Stimulated activated CD8-positive, alpha-beta memory T cell treated with anti-CD3 and anti-CD28 coated beads, Interleukin-2, amount 100 ng/mL, for 48 hours (primary cell): Measurements from ENCODE around the gene LLGL2.
"Not testable (repeated sequence)": the region's sequence is repeated elsewhere in the genome, so short reads cannot be mapped to it uniquely, and the experiment has no call there.

Source experiments
- DNase-seq, 2 donors: peaks; one replicate each; pipeline ENCODE4 v3.0.0-alpha.2; 2020; ENCODE audit warnings: low read depth in 2 of 2

LLGL2 gene

DNA sequence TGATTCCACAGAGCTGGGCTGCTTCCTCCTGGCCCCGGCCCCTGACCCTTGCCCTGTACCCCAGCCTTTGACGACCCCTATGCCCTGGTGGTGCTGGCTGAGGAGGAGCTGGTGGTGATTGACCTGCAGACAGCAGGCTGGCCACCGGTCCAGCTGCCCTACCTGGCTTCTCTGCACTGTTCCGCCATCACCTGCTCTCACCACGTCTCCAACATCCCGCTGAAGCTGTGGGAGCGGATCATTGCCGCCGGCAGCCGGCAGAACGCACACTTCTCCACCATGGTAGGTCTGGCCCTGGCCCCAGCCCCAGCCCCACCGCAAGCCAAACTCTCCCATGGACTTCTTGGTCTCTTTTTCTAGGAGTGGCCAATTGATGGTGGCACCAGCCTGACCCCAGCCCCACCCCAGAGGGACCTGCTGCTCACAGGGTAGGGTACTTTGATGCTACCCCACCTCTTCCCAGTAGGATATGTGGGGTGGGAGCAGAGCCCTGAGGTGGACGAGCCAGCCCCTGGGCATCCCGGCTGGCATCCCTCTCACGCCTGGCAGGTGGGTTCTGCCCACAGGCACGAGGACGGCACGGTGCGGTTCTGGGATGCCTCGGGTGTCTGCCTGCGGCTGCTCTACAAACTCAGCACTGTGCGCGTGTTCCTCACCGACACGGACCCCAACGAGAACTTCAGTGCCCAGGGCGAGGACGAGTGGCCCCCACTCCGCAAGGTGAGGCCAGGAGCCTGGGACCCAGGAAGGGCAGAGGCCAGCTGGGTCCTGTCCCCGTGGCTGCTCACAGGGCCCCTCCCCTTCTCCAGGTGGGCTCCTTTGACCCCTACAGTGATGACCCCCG, 43.1 kb downstream of the LLGL2 start:
- DNase-seq = no peak

DNA sequence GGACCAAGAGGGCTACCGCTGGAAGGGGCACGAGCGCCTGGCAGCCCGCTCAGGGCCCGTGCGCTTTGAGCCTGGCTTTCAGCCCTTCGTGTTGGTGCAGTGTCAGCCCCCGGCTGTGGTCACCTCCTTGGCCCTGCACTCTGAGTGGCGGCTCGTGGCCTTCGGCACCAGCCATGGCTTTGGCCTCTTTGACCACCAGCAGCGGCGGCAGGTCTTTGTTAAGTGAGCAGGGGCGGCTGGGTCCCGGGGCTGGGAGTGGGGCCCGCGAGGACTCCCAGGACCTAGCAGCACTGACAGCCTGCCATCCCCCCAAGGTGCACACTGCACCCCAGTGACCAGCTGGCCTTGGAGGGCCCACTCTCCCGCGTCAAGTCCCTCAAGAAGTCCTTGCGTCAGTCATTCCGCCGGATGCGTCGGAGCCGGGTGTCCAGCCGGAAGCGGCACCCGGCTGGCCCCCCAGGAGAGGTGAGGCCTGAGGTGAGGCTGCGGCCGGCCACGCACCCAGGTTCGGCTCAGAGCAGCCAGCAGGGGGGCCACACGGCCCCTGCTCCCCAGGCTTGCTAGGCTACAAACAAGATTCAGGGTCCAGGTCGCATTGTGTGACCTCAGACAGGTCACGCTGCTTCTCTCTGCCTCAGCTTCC, 44.7 kb downstream of the LLGL2 start:
- DNase-seq = no peak

DNA sequence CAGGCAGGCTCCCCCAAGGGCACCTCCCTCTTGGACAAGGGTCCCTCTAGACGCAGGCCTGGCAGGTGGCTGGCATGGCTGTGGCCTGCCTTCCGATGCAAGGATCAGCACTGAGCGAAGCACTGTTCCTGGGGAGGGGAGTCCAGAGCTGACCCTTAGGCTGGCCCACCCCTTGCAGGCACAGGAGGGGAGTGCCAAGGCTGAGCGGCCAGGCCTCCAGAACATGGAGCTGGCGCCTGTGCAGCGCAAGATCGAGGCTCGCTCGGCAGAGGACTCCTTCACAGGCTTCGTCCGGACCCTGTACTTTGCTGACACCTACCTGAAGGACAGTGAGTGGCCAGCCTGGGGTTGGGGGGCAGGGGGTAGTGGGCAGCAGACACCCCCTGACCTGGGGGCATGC, 45.3 kb downstream of the LLGL2 start:
- no peak for DNase-seq

DNA sequence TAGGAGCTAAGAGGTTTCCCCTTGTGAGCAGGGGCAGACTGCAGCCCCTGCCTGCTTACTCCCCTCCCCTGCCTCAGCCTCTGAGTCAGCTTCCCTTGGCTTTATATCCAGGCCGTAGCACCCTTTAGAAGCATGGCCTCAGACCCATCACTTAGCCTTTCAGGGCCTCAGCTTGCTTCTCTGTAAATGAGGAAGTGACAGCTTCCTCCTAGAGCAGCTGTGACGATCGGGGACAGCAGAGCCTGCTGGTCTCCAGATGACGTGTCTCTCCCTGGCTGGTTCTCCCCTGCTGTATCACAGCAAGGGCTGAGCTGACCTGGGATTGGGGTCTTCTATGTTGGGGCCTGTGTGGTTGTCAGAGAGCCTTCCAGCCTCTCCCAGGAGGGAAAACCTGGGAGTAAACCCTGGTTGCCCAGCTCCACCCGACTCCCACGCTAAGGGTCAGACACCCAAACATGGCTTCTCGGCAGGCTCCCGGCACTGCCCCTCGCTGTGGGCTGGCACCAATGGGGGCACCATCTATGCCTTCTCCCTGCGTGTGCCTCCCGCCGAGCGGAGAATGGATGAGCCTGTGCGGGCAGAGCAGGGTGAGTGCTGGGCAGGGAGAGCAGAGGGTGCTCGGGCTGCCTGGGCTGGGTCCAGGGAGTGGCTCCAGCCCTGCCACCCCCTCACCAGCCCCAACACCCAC, 45.8 kb downstream of the LLGL2 start:
- DNase-seq = no peak

DNA sequence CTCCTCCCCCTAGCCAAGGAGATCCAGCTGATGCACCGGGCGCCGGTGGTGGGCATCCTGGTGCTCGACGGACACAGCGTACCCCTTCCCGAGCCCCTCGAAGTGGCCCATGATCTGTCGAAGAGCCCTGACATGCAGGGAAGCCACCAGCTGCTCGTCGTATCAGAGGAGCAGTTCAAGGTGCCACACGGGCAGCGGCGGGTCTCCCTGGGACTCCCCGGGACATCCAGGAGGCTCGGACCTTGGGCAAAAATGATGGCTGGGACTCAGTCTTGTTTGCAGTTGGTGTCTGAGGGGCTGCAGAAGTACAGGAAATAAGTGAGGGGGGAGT, 46.4 kb downstream of the LLGL2 start:
- no peak for DNase-seq

DNA sequence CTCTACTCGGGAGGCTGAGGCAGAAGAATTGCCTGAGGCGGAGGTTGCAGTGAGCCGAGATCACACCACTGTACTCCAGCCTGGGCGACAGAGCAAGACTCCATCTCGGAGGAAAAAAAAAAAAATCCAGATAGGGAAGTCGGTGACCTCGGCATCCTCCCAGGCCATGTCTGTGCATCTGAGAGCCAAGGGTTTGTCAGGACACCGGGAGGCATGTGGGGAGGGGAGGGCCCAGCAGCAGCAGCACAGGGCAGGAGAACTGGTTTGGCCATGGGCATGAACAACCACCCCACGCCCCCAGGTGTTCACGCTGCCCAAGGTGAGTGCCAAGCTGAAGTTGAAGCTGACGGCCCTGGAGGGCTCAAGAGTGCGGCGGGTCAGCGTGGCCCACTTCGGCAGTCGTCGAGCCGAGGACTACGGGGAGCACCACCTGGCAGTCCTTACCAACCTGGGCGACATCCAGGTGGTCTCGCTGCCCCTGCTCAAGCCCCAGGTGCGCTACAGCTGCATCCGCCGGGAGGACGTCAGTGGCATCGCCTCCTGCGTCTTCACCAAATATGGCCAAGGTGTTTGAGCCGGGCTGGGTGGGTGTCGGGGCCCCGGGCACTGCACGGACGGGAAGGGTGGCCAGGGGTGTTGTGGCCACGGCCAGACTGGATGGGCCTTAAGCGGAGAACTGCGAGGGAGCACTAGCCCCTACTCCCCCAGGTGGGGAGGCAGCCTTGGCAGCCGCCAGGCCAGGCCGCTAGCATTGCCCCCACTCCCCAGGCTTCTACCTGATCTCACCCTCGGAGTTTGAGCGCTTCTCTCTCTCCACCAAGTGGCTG, 47.4 kb downstream of the LLGL2 start:
- DNase-seq = no peak

DNA sequence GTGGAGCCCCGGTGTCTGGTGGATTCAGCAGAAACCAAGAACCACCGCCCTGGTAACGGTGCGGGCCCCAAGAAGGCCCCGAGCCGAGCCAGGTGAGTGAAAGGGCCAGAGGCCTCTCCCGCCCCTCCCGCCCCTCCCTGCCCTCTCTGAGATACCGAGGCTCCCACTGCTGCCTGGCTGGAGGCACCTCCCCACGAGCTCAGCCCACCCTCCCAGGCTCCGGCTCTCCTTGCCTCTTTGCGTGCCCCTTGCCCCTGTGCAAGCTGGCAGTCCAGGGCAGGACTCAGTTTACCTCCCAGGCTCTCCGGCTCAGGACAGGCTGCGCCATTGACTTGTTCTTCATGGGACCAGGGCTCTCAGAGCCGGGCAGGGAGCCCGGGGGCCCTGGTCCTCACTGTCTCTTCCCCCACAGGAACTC, 48.1 kb downstream of the LLGL2 start:
- DNase-seq = no peak

DNA sequence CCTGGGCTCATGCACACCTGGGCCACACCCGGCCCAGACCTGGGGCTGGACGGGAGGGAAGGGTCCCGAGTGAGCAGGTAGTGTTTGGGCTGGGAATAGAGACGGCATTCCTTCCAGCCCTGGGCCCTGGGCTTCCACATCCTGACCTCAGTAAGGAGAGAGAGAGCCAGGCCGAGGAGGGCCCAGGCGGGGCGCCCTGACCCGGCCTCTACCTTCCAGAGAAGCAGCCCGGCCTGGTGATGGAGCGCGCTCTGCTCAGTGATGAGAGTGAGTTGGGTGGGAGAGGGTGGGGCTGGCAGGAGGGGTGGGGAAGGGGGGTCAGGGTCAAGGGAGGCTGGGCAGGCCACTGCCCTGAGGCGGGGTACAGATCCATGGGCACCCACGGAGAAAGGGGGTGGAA, 48.5 kb downstream of the LLGL2 start:
- no peak for DNase-seq

DNA sequence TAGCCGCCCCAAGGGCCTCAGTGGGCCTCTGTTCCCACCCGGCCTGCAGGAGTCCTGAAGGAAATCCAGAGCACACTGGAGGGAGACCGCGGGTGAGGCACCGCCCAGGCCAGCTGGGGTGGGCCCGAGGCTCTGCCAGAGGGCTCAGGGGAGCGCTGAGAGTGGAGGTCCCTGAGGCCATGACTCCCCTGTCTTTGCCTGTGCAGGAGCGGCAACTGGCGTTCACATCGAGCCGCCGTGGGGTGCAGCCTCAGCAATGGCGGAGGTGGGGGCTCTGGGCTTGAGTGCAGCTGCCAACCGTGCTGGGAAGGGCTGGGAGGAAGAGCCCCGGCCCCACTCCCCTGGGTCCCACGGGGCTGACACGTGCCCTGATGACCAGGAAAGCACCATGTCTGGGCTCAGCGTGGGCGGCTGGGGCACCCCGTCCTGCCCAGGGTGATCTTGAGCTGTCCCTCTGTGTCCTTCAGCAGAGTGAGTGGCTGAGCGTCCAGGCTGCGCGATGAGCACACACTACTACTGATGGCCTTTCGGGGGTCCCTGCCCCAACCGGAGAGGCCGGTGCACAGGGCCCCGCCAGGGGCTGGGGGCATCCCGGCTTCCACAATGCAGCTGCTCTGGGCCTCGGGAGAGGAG, 49.0 kb downstream of the LLGL2 start:
- no peak for DNase-seq

DNA sequence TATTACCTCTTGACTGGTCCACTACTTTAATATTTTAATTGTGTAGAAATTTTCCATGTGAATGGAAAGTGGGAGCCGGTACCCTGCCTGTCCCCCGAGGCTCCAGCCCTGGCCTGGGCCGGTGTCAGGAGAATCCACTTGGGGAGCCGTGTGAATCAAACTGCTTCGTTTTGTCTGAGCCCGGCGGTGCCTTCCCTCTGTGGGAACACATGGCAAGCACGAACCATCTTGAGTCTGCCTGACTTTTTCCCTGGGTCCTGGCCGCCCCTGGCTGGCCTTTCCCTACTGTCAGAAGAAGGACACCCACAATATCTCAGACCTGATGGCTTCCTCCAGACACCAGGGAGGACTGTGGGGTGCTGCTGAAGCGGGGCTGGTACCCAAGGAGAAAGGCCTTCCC, 49.7 kb downstream of the LLGL2 start:
- DNase-seq = no peak

DNA sequence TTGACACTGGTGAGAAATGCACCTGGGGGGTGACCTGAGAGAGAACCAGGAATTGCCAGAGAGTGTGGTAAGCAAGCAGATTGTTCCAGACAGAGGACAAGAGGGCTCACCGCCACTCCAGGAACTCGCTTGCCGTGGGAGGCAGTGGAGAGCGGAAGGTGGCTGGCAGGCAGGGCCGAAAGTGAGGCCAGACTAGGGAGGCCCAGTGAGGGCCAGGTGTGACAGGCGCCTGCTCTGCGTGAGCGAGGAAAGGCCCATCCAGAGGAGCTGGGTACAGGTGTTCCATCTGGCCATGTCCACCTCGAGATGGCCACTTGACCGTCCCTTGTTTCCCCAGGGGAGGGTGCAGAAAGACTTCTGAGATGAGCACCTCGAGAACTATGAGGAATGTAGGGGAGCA, 50.2 kb downstream of the LLGL2 start:
- DNase-seq = no peak

DNA sequence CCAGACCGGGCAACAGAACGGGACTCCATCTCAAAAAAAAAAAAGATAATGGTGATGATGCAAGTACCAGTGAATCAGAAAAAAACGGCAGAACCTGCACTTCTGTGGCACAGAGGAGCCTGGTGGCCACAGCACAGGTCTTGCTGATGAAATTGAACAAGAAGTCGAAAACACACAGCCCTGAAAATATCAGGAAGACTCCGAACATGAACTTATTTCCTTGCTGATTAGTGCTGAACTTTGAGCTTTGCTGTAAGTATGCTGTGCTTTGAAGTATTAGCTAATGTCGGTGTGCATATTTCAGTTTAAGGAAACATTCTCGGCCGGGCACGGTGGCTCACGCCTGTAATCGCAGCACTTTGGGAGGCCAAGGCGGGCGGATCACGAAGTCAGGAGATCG, 51.2 kb downstream of the LLGL2 start:
- no peak for DNase-seq

DNA sequence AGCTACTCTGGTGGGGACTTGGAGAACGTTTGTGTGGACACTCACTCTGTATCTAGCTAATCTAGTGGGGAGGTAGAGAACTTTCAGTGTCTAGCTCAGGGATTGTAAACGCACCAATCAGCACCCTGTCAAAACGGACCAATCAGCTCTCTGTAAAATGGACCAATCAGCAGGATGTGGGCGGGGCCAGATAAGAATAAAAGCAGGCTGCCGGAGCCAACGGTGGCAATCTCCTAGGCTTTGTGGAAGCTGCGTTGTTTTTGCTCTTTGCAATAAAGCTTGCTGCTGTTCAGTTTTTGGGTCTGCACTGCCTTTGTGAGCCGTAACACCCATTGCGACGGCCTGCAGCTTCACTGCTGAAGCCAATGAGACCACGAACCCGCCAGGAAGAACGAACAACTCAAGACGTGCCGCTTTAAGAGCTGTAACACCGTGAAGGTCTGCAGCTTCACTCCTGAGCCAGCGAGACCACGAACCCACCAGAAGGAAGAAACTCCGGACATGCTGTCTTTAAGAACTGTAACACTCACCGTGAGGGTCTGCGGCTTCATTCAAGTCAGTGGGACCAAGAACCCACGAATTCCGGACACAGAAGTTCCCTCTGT, 55.7 kb downstream of the LLGL2 start:
- DNase-seq = peak; percentile 31 to 55

DNA sequence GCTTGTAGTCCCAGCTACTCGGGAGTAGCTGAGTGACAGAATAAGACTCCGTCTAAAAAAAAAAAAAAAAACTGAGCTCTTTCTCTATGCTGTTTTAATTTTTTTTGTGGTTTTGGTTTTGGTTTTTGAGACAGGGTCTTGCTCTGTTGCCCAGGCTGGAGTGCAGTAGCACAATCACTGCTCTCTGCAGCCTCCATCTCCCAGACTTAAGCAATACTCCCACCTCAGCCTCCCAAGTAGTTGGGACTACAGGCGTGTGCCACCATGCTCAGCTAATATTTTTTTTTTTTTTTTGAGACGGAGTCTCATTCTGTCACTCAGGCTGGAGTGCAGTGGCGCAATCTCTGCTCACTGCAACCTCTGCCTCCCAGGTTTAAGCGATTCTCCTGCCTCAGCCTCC, 57.7 kb downstream of the LLGL2 start:
- not testable (repeated sequence) for DNase-seq

DNA sequence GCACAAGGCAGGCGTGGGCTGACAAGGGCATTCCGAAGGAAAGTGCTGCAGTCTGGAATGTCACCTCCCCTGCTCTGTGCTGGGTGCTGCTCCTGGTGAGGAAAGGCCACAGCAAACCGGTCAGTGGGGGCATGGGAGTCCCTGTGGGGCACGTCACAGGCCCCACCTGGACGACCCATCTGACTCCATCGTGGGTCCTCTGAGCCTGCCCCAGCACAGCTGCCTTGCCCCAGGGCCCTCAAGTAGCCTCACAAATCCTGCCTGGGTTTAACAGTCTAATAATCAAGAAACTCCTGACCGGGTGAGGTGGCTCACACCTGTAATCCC, 59.3 kb downstream of the LLGL2 start:
- no peak for DNase-seq

DNA sequence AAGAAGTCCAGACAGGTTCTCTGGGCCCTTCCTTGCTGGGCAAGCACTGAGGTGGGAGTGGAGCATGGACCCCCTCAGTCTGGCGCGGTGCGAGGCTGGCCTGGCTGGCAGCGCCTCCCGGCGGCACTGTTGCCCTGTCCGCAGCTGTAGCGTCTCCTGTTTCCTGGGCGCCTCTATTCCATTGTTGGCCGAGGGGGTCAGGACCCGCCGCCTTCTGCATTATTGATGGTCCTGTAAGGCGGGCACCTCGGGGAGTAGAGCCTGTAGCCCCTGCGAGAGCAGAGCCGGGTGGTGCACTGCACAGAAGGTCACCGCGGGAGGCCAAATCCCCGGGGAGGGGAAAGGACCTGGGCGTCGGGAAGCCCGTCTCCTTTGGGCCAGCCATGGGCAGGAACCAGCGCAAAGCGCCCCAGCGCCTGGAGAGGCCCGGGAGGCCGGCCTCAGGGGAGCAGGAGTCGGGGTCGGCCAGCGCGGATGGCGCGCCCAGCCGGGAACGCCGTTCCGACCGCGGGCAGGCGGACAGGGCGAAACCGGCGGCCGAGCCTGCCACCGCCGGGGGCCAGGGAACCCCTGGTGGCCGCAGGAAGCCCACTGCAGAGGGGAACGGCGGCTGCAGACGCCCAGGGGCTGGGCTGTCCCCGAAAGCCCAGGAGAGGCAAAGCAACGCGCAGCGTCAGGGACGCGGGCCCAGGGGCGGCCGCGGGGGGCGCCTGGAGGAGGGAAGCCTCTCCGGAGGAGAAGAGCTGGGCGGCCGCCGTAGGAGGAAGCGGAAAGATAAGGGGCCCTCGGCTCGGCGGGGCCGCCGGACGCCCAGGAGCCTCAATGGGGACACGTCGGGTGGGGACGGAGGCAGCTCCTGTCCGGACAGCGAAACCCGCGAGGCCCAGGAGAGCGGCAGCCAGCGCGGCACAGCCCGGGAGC, 62.4 kb downstream of the LLGL2 start, which contains the start of gene MYO15B:
TSS of gene MYO15B (plus strand) at position 126 of the 921 bp plus-strand sequence. CDS start at position 384, 258 bp downstream.
- peak; percentile 41 to 46 for DNase-seq

DNA sequence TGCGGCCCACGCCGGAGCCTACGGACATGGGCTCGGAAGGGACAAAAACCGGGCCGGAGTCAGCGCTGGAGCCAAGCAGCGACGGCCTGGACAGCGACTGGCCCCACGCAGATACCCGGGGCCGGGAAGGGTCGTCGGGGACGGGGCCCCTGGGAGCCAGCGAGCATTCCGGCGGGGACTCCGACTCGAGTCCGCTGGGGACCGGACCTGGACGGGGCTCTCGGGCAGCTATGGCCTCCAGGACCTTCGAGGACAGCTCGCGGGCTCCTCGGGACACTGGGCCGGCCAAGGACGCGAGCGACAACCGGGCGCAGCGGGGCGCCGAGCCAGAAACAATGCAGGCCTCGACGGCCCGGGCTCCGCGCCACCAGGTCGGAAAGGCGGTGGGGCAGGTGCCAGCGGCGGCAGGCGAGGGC, 63.1 kb downstream of the LLGL2 start:
- no peak for DNase-seq

DNA sequence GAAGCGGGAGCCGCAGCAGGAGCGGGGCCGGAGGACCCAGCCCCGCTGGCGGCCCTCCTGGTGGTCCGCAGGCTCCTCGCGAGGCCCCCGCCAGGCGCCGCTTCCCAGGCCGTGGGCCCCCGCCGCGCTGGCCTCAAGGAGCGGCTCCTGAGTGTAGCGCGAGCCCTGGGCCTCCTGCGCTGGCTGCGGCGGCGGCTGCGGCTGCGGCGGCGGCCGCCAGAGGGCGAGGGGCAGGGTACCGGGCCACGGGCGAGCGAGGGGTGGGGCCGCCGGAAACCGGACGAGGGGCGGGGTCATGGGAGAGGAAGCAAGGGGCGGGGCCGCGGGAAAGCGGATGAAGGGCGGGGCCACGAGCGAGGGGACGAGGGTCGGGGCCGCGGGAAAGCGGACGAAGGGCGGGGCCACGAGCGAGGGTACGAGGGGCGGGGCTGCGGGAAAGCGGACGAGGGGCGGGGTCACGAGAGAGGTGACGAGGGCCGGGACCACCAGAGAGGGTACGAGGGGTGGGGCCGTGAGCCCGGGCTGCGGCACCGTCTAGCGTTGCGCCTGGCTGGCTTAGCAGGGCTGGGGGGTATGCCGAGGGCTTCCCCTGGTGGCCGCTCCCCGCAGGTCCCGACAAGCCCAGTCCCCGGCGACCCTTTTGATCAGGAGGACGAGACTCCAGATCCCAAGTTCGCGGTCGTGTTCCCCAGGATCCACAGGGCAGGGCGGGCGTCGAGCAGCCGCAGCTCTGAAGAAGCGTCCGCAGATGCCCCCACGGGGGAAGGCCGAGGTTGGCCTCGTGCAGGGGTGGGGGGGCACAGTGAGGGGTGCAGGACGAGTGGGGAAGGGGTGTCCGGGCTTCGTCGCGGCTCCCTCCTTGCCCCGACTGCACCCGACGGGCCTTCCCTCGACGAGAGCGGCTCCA, 63.8 kb downstream of the LLGL2 start:
- DNase-seq = peak; percentile 97 to 99

DNA sequence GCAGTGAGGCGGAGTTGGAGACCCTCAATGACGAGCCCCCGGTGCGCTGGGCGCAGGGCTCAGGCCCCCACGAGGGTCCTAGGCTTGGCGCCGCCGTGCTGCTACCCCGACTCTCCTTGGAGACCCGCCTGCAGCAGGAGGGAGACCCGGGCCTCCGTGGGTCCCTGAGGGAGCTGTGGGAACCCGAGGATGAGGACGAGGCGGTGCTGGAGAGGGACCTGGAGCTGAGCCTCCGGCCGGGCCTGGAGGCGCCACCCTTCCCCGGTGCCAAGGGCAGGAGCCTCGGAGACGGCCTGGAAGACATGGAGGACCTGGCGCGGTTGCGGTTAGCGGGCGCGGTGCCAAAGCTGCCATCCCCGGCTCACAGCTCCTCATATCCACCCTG, 64.4 kb downstream of the LLGL2 start:
- DNase-seq = no peak
